ENCODE measurements around the gene MBNL1.
"Not testable (repeated sequence)": the region's sequence is repeated elsewhere in the genome, so short reads cannot be mapped to it uniquely, and the experiment has no call there.

The MBNL1 gene

GRCh38 chr3:152380043-152380442 lies 111.3 kb downstream of the MBNL1 start:
- no peak for ATAC-seq

- no peak for ATAC-seq
These were observed 113.2 kb downstream of the MBNL1 start for GRCh38 chr3:152381881-152382295.

GRCh38 chr3:152382312-152383135 lies 113.8 kb downstream of the MBNL1 start:
- no peak for ATAC-seq

GRCh38 chr3:152383136-152383606 lies 114.4 kb downstream of the MBNL1 start:
- no peak for ATAC-seq

- peak; percentile 77 to 83 for ATAC-seq
These were observed 115.7 kb downstream of the MBNL1 start for GRCh38 chr3:152384412-152384811.

- no peak for ATAC-seq
These were observed 117.0 kb downstream of the MBNL1 start for GRCh38 chr3:152385761-152386160.

- no peak for ATAC-seq
These were observed 117.5 kb downstream of the MBNL1 start for GRCh38 chr3:152386208-152386607.

- ATAC-seq, result no peak
These were observed 119.9 kb downstream of the MBNL1 start for GRCh38 chr3:152388631-152389030.

- ATAC-seq, result no peak
These were observed 120.7 kb downstream of the MBNL1 start for GRCh38 chr3:152389316-152389934.

- ATAC-seq, result no peak
These were observed 121.9 kb downstream of the MBNL1 start for GRCh38 chr3:152390647-152391046.

- ATAC-seq, result no peak
These were observed 122.9 kb downstream of the MBNL1 start for GRCh38 chr3:152391671-152392070.

- ATAC-seq, result no peak
These were observed 123.6 kb downstream of the MBNL1 start for GRCh38 chr3:152392272-152392880.

- no peak for ATAC-seq
These were observed 125.5 kb downstream of the MBNL1 start for GRCh38 chr3:152394246-152394645.

GRCh38 chr3:152395764-152396163 lies 127.0 kb downstream of the MBNL1 start:
- ATAC-seq, result no peak

GRCh38 chr3:152396867-152397266 lies 128.1 kb downstream of the MBNL1 start:
- ATAC-seq, result no peak

GRCh38 chr3:152397348-152397747 lies 128.6 kb downstream of the MBNL1 start:
- ATAC-seq, result not testable (repeated sequence)

GRCh38 chr3:152398495-152398894 lies 129.8 kb downstream of the MBNL1 start:
- no peak for ATAC-seq

- peak; percentile 61 to 62 for ATAC-seq
These were observed 130.6 kb downstream of the MBNL1 start for GRCh38 chr3:152399374-152399773.

GRCh38 chr3:152400887-152401286 lies 132.2 kb downstream of the MBNL1 start:
- ATAC-seq, result no peak

GRCh38 chr3:152402695-152403451 lies 134.1 kb downstream of the MBNL1 start:
- ATAC-seq, result peak; percentile 88

- no peak for ATAC-seq
These were observed 134.9 kb downstream of the MBNL1 start for GRCh38 chr3:152403632-152404066.

GRCh38 chr3:152404976-152405375 lies 136.2 kb downstream of the MBNL1 start:
- ATAC-seq, result no peak
